ENCODE results near the gene ROS1.
"Not testable (repeated sequence)": the region's sequence is repeated elsewhere in the genome, so short reads cannot be mapped to it uniquely, and the experiment has no call there.

Gene ROS1

DNA sequence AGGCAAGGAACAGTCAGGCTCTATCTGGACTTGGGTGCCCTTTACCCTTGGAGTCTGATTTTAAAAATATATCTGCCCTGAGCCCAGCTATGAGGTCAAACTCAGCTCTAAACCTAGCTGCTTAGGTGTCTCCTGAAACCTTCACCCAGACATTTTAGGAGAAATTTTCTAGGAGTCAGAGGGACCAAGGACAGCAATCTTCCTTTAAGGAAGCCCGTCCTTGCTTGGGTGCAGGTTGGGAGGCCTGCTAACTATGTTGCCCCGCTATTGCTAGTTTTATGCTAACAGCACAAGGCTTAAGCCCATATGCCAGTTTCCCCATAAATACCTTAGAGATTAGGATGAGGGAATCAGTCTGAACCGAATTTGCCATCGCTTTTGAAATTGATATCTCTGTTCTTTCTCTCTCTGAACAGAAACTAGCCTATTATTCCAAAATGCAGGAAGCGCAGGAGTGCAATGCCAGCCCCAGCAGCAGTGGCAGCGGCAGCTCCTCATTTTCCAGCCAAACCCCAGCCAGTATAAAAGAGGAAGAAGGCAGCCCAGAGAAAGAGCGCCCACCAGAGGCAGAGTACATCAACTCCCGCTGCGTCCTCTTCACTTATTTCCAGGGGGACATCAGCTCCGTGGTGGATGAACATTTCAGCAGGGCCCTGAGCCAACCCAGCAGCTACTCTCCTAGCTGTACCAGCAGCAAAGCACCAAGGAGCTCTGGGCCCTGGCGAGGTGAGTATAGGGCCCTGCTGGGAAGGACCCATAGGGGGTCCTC lies 157.8 kb downstream of the ROS1 start:
- DNase-seq (ENCODE audit: low read depth in 2 of 2) = no peak

DNA sequence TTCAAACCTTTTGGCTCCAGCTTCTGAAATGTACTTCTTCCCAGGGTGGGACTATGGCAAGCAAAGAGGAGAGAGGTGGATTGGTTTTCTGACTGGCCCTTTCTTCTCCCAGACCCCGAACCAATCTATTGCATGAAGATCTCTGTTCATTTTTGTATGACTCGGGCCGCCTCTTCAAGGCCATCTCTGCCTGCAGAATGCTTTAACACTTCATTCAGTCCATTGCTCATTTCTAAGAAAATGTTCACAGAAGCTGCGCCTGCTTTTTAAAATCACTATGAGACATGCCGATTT lies 158.7 kb downstream of the ROS1 start:
- DNase-seq (ENCODE audit: low read depth in 2 of 2) = no peak

DNA sequence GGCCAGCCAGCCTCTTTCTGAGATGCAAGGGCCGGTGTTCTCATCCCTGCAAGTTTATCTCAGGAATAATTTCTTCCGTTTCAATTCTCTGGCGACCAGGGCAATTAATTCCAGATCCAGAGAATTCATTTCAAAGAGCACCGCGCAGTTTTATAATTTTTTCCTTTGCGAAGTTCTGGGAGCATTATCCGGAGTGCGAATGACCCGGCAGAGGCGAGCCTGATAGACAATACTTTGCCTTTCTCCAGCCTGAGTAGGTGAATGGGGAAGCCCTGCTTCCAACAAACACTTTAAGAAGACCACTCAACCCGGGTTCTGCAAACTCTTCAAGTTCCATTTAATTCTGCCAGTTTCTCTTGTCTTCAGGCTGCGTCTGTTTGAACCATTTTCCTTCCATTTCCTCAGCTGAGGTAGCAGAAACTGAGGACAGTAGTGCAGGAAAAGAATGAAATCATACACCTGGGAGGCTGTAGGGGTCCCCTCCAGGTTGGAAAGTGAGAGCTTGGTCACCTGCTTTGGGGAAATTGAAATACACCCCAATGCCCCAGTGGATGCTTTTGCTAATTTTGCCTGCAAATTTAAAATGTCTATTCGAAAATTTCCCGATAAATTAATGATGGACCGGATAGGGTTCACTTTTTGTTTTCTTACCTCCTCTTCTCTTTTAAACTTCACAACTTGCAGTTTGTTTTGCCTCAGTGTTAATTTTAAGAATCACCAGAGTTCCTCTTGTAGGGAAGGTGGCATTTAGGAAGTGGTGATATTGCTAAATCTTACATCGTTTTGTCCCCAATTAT lies 159.3 kb downstream of the ROS1 start:
- DNase-seq (ENCODE audit: low read depth in 2 of 2) = no peak

DNA sequence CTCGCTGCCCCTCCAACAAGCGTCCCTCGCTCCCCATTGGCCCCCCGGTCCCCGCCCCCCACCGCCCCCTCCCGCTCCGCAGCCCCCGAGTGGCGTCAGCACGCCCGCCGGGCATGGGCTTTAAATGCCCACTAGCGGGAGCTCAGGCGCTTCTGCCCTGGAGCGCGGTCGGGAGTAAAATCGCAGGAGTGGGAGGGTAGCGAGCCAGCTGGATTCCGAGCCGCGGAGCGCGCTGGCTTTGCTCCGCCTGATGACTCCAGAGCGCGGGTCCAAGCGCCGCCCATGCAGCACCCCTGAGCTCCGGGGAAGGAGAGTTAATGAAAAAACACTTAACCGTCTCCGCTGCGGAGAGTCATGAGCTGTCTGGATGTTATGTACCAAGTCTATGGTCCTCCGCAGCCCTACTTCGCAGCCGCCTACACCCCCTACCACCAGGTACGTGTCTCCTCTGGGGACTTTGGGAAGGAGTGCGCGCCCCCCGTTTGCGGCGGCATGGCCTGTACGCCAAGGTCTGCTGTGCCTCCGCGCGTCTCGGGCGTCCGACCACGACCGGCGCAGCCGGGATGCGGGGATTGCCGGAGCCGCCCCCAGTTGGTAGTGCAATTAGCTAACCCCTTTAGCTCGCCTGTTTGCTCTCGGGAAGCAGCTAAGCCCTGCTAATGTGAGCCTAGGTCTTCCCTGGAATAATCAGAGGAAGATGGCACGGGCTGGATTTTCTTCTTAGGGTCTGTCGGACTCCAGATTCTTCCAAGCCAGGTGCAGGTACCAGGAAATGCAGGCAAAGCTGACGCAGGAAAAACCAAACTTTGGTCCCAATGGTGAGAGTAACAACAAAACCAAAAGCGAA lies 160.1 kb downstream of the ROS1 start, which contains the start of gene VGLL2:
VGLL2 (plus strand) TSS at position 149 of the 847 bp plus-strand sequence; CDS start at position 355, 206 bp downstream.
- peak in 1 of 2 experiments; percentile 9 for DNase-seq (ENCODE audit: low read depth in 2 of 2)

DNA sequence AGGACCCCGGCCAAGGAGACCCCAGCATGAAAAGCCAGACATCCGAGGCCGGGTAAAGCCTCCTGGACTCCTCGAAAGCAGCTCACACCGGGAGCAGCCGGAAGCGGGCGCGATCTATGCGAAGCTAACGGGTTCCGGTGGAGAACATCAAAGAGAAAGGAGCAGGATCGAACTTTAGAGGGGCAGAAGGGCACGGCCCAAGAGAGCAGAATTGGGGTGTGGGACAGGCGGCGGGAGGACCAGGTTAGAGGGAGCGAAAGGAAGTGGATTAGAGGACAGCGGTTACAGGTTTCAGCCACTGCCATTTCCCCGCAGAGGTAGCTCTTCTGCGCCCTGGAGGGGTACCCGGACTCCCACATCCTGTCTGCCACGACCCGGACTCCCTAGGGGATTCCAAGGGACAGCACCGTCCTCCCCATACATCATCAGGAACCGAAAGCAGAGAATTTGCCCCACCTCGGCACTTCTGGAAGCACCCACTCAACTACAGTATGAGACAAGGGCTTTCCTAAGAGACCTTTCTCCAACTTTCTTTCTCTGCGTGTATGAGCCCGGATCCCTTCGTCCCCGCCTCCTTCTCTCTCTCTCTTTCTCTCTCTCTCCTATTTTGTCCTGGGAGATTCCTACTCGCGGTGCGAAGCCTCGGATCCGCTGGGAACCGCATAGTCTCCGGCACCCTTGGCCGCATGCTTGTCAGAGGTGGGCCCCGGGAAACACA lies 160.9 kb downstream of the ROS1 start:
- DNase-seq (ENCODE audit: low read depth in 2 of 2) = no peak

DNA sequence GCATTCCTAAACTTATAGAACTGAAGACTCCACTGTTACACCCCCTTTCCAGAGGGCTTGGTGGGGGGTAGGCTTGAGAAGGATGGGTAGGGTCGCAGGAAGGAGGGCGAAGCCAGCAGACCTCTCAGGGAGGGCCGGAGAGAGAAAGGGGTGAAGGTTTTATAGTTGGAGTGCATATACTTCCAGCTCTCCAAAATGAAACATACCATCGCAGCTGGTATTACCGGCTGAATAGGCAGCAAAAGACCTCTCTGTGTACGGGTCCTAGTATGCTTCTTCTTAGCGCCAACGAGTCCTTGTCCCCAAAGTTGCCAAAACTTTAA lies 161.4 kb downstream of the ROS1 start:
- no peak for DNase-seq (ENCODE audit: low read depth in 2 of 2)

DNA sequence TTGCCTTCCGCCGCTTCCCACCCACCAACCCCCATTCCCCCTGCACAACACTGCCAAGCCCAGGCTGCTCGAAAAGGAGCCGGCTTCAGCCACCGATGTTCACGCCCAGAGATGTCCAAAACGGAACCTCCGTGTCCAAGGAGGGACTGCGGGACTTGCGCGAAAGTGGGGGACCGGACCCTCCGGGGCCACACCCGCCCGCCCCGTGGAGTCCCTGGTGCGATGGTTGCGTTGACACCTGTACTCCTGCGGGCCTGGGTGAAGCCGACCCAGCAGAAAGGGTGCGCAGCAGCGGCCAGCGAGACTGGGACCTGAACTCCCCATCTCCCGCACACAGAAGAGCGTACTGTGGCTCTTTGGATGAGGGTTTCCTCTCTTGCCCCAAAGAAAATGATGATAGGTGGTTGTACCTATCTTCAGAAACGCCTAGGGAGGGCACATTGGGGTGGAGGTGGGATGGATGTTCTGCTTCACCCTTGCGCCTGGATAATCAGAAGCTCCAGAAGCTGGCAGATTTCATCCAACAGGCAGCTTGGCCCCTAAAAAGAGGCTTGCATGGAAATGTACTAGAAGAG lies 162.3 kb downstream of the ROS1 start:
- no peak for DNase-seq (ENCODE audit: low read depth in 2 of 2)

DNA sequence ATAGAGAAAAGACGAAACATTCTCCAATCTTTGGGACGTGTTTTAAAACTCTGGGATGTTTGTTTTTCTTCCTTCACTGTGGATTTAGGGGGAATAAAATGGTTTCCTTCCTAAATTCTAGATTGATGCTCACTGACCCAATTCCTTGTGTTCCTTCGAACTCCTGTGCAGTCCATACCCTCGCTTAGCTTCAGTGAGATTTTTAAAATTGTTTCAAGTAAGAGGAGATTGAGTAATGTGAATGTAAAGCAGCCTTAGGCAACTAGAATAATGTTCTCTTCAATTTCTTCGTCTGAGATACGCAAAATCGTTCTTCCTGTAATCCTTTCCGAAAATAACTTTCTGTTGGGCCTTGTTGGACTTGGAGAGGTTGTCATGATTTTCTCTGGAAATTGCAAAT lies 162.9 kb downstream of the ROS1 start:
- DNase-seq (ENCODE audit: low read depth in 2 of 2) = no peak

DNA sequence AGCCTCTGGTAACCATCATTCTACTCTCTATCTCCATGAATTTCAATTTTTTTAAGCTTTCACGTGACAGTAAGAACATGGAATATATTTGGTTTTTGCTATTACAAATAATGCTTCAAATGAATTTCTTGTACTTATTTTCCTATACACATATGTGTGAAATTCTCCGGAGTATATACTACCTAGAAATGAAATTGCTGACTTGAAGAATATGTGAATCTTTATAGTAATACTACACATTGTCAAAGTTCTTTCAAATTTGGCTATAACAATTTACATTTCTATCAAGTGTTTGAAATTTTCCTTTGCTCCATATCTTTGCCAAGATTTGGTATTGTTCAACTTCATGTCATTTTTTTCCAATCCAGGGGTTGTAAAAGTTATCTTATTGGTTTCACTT lies 172.0 kb downstream of the ROS1 start:
- DNase-seq (ENCODE audit: low read depth in 2 of 2) = no peak

DNA sequence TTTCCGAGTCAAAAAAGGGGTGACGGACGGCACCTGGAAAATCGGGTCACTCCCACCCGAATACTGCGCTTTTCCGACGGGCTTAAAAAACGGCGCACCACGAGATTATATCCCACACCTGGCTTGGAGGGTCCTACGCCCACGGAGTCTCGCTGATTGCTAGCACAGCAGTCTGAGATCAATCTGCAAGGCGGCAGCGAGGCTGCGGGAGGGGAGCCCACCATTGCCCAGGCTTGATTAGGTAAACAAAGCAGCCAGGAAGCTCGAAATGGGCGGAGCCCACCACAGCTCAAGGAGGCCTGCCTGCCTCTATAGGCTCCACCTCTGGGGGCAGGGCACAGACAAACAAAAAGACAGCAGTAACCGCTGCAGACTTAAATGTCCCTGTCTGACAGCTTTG lies 180.8 kb downstream of the ROS1 start:
- not testable (repeated sequence) for DNase-seq (ENCODE audit: low read depth in 2 of 2)

DNA sequence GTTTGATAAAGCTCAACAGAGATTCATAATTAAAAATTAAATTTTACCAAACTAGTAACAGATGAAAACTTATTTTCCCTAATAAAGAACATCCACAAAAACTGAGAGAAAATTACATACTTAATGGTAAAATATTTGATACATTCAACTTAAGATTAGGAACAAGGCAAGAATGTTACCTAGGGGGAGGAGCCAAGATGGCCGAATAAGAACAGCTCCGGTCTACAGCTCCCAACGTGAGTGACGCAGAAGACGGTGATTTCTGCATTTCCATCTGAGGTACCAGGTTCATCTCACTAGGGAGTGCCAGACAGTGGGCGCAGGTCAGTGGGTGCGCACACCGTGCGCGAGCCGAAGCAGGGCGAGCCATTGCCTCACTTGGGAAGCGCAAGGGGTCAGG lies 181.2 kb downstream of the ROS1 start:
- DNase-seq (ENCODE audit: low read depth in 2 of 2) = not testable (repeated sequence)
